Measurements from ENCODE around the gene PRKCZ.
"Not testable (repeated sequence)": the region's sequence is repeated elsewhere in the genome, so short reads cannot be mapped to it uniquely, and the experiment has no call there.

The PRKCZ gene

GRCh38 chr1:2090216-2090890 is 40.1 kb downstream of the PRKCZ start:
- no peak for DNase-seq

- DNase-seq: peak; percentile 40
Observed at GRCh38 chr1:2091611-2092604, 41.7 kb downstream of the PRKCZ start.

GRCh38 chr1:2093055-2093454 is 42.8 kb downstream of the PRKCZ start:
- DNase-seq: no peak

GRCh38 chr1:2093636-2094035 is 43.4 kb downstream of the PRKCZ start:
- no peak for DNase-seq

- not testable (repeated sequence) for DNase-seq
Observed at GRCh38 chr1:2094269-2095158, 44.3 kb downstream of the PRKCZ start.

GRCh38 chr1:2095394-2095793 is 45.2 kb downstream of the PRKCZ start:
- DNase-seq: no peak

- DNase-seq: no peak
Observed at GRCh38 chr1:2095981-2096736, 45.9 kb downstream of the PRKCZ start.

GRCh38 chr1:2097386-2098300 is 47.4 kb downstream of the PRKCZ start:
- no peak for DNase-seq

- DNase-seq: no peak
Observed at GRCh38 chr1:2098301-2098698, 48.1 kb downstream of the PRKCZ start.

GRCh38 chr1:2098839-2099785 is 48.9 kb downstream of the PRKCZ start:
- DNase-seq: no peak

GRCh38 chr1:2099886-2100779 is 49.9 kb downstream of the PRKCZ start:
- DNase-seq: no peak

GRCh38 chr1:2100780-2101108 is 50.5 kb downstream of the PRKCZ start:
- no peak for DNase-seq

GRCh38 chr1:2101531-2101930 is 51.3 kb downstream of the PRKCZ start:
- DNase-seq: no peak

GRCh38 chr1:2101946-2102345 is 51.7 kb downstream of the PRKCZ start:
- DNase-seq: no peak

GRCh38 chr1:2102753-2103152 is 52.5 kb downstream of the PRKCZ start:
- DNase-seq: no peak

- no peak for DNase-seq
Observed at GRCh38 chr1:2103266-2103900, 53.2 kb downstream of the PRKCZ start.

GRCh38 chr1:2103901-2104590 is 53.8 kb downstream of the PRKCZ start:
- DNase-seq: no peak

Measured in CD4-positive, alpha-beta T cell treated with Interleukin-12 subunit alpha and Interleukin-12 subunit beta, for 1 hour (primary cell).